IMR-90 (cell line): ENCODE measurements around the gene NTSR1. TPM values are rescaled to one million over a fixed set of nuclear protein-coding genes. Genes with fewer than 3 reads are reported as not detected.
A peak's percentile ranks its signal among the peaks of the same experiment; 100 is the strongest.

Source experiments
- ATAC-seq: fragments of 200-7000 bp; cut with Tn5 transposase; 2 replicates; pipeline ENCODE4 v1.9.1; 2020; ENCODE audit warnings: low read depth, mild to moderate bottlenecking, moderate library complexity
- BruUV-seq: library from RNA; stranded (reverse); fragments of 400-500 nt; replicated peaks from 2 replicates; lab custom pipeline; 2021; lab: Mats Ljungman, UMichigan
- CTCF ChIA-PET: fragments of 300-600 bp; formaldehyde crosslinking; extraction: SDS; loops from one replicate; lab custom pipeline; 2021; ENCODE audit warnings: antibody characterized with exemption; lab: Yijun Ruan, JAX
- POLR2A ChIA-PET: fragments of 300-600 bp; sonication (Branson Sonifier 250); formaldehyde crosslinking; loops from one replicate; lab custom pipeline; 2022; ENCODE audit warnings: antibody characterized with exemption; ENCODE audit not compliant: unreplicated experiment; lab: Charles Lee
- DNase-seq: peaks from one replicate; pipeline ENCODE4 v3.0.0; 2013
- H2AFZ ChIP-seq: replicated peaks from 2 replicates; pipeline ENCODE3; 2013; ENCODE audit warnings: low read length, mild to moderate bottlenecking; ENCODE audit not compliant: poor library complexity
- H2AK5ac ChIP-seq: 2 replicates; pipeline ENCODE4 v1.6.1; 2013; ENCODE audit warnings: low read depth, low read length, inconsistent platforms
- H2AK9ac ChIP-seq: replicated peaks from 2 replicates; pipeline ENCODE3; 2013; ENCODE audit warnings: mild to moderate bottlenecking, low read depth, low read length, moderate library complexity; ENCODE audit not compliant: poor library complexity
- H2BK120ac ChIP-seq: 2 replicates; pipeline ENCODE4 v1.6.1; 2013; ENCODE audit warnings: low read depth, low read length, inconsistent platforms
- H2BK15ac ChIP-seq: 3 replicates; pipeline ENCODE4 v1.6.1; 2013; ENCODE audit warnings: low read depth, low read length, inconsistent platforms
- H2BK20ac ChIP-seq: 2 replicates; pipeline ENCODE4 v1.6.1; 2013; ENCODE audit warnings: low read depth, mild to moderate bottlenecking, inconsistent platforms, low read length, moderate library complexity
- H2BK5ac ChIP-seq: 2 replicates; pipeline ENCODE4 v1.6.1; 2013; ENCODE audit warnings: mild to moderate bottlenecking, low read depth, low read length, inconsistent platforms; ENCODE audit not compliant: poor library complexity, severe bottlenecking
- H3K14ac ChIP-seq: replicated peaks from 2 replicates; pipeline ENCODE4 v1.6.1; 2013; ENCODE audit warnings: low read depth, low read length, inconsistent platforms
- H3K18ac ChIP-seq: 2 replicates; pipeline ENCODE4 v1.6.1; 2013; ENCODE audit warnings: low read depth, low read length, control low read depth
- H3K23ac ChIP-seq: 2 replicates; pipeline ENCODE4 v1.6.1; 2013; ENCODE audit warnings: low read depth, low read length, inconsistent platforms
- H3K27ac ChIP-seq: 2 replicates; pipeline ENCODE4 v1.5.1; 2013; ENCODE audit warnings: mild to moderate bottlenecking, control low read depth, low read length; ENCODE audit not compliant: insufficient read depth
- H3K27me3 ChIP-seq: 2 replicates; pipeline ENCODE4 v1.6.1; 2013; ENCODE audit warnings: low read length; ENCODE audit not compliant: control insufficient read depth, insufficient read depth
- H3K36me3 ChIP-seq: 2 replicates; pipeline ENCODE4 v1.6.1; 2013; ENCODE audit warnings: low read length, mixed read lengths; ENCODE audit not compliant: control insufficient read depth, insufficient read depth
- H3K4ac ChIP-seq: 2 replicates; pipeline ENCODE4 v1.6.1; 2013; ENCODE audit warnings: low read depth, low read length, inconsistent platforms
- H3K4me1 ChIP-seq: 2 replicates; pipeline ENCODE4 v1.6.1; 2013; ENCODE audit warnings: low read length, mixed read lengths; ENCODE audit not compliant: control insufficient read depth, insufficient read depth
- H3K4me2 ChIP-seq: 2 replicates; pipeline ENCODE4 v1.6.1; 2013; ENCODE audit warnings: low read depth, mild to moderate bottlenecking, control low read depth, low read length, moderate library complexity
- H3K4me3 ChIP-seq: 2 replicates; pipeline ENCODE4 v1.5.1; 2013; ENCODE audit warnings: low read depth, mild to moderate bottlenecking, control low read depth, low read length, moderate library complexity; ENCODE audit not compliant: insufficient read depth
- H3K56ac ChIP-seq: 2 replicates; pipeline ENCODE4 v1.6.1; 2013; ENCODE audit warnings: low read length, inconsistent platforms; ENCODE audit not compliant: insufficient read depth; ENCODE audit errors: extremely low read depth
- H3K79me1 ChIP-seq, 2 experiments: 2 replicates each; pipeline ENCODE4 v1.6.1; 2013; ENCODE audit warnings: low read length in 2 of 2, inconsistent platforms in 1 of 2, low read depth in 1 of 2
- H3K9ac ChIP-seq: 2 replicates; pipeline ENCODE4 v1.6.1; 2013; ENCODE audit warnings: low read depth, low read length, control low read depth
- H3K9me1 ChIP-seq: 2 replicates; pipeline ENCODE4 v1.6.1; 2013; ENCODE audit warnings: low read length, inconsistent platforms; ENCODE audit not compliant: insufficient read depth
- H3K9me3 ChIP-seq: 2 replicates; pipeline ENCODE4 v1.6.1; 2013; ENCODE audit warnings: low read length; ENCODE audit not compliant: control insufficient read depth, insufficient read depth
- H4K20me1 ChIP-seq: 2 replicates; pipeline ENCODE4 v1.6.1; 2013; ENCODE audit warnings: low read length, inconsistent platforms; ENCODE audit not compliant: insufficient read depth
- H4K5ac ChIP-seq: 2 replicates; pipeline ENCODE4 v1.6.1; 2013; ENCODE audit warnings: mild to moderate bottlenecking, low read depth, low read length, control low read depth
- H4K8ac ChIP-seq, 2 experiments: 2 replicates each; pipeline ENCODE4 v1.6.1; 2013; ENCODE audit warnings: low read depth in 2 of 2, low read length in 2 of 2, control low read depth in 1 of 2, inconsistent platforms in 1 of 2
- H4K91ac ChIP-seq: 2 replicates; pipeline ENCODE4 v1.6.1; 2013; ENCODE audit warnings: low read depth, low read length, inconsistent platforms; ENCODE audit not compliant: insufficient read depth
- CEBPB ChIP-seq: IDR thresholded peaks from 2 replicates; pipeline ENCODE4 v1.6.1; 2012; ENCODE audit warnings: low read depth, low read length, improper control_type of control experiment
- CHD1 ChIP-seq: IDR thresholded peaks from 2 replicates; pipeline ENCODE4 v1.6.1; 2012; ENCODE audit warnings: low read depth, low read length, improper control_type of control experiment
- CTCF ChIP-seq: conservative IDR thresholded peaks from 2 replicates; pipeline ENCODE4 v1.5.1; 2012; ENCODE audit warnings: mild to moderate bottlenecking, low read depth, low read length, improper control_type of control experiment
- ELK1 ChIP-seq: fragments of 150-350 bp; IDR thresholded peaks from 2 replicates; pipeline ENCODE4 v1.6.1; 2016; ENCODE audit warnings: low read depth, mild to moderate bottlenecking, low read length, moderate library complexity, borderline replicate concordance
- FOS ChIP-seq: fragments of 150-350 bp; IDR thresholded peaks from 2 replicates; pipeline ENCODE4 v1.6.1; 2016; ENCODE audit warnings: low read depth, low read length
- MAFK ChIP-seq: IDR thresholded peaks from 2 replicates; pipeline ENCODE4 v1.6.1; 2012; ENCODE audit warnings: low read depth, low read length, improper control_type of control experiment
- MXI1 ChIP-seq: IDR thresholded peaks from 2 replicates; pipeline ENCODE4 v1.6.1; 2012; ENCODE audit warnings: low read depth, mild to moderate bottlenecking, low read length, moderate library complexity, borderline replicate concordance
- NFE2L2 ChIP-seq: fragments of 150-350 bp; IDR thresholded peaks from 2 replicates; pipeline ENCODE4 v1.6.1; 2016; ENCODE audit warnings: low read depth, mild to moderate bottlenecking, low read length
- POLR2A ChIP-seq: IDR thresholded peaks from 2 replicates; pipeline ENCODE4 v1.6.1; 2012; ENCODE audit warnings: mild to moderate bottlenecking, low read depth, low read length
- RAD21 ChIP-seq: IDR thresholded peaks from 2 replicates; pipeline ENCODE4 v1.6.1; 2012; ENCODE audit warnings: low read length, improper control_type of control experiment
- RCOR1 ChIP-seq: IDR thresholded peaks from 2 replicates; pipeline ENCODE4 v1.6.1; 2012; ENCODE audit warnings: mild to moderate bottlenecking, low read length, improper control_type of control experiment; ENCODE audit not compliant: insufficient replicate concordance
- RFX5 ChIP-seq: IDR thresholded peaks from 2 replicates; pipeline ENCODE4 v1.8.0; 2012; ENCODE audit warnings: low read depth, mild to moderate bottlenecking, low read length, moderate library complexity
- SMC3 ChIP-seq: fragments of 150-350 bp; IDR thresholded peaks from 2 replicates; pipeline ENCODE4 v1.6.1; 2016; ENCODE audit warnings: low read depth, mild to moderate bottlenecking, antibody characterized with exemption, low read length, moderate library complexity
- WGBS, 2 experiments: methylation state at CpG; one replicate each; pipeline versions ENCODE4 v1.1.5 to v1.1.7; 2013; ENCODE audit warnings: missing lambda C conversion rate in 2 of 2; ENCODE audit not compliant: insufficient read length in 1 of 2; ENCODE audit errors: extremely low coverage in 2 of 2; 5-methylcytosine and 5-hydroxymethylcytosine counted together
- dilution Hi-C: fragments of 300-500 bp; cut with HindIII; formaldehyde crosslinking; loops from one replicate; pipeline ENCODE4 v1.14.3; 2018; ENCODE audit warnings: low sequenced_read_pairs; ENCODE audit not compliant: unreplicated experiment
- in situ Hi-C: fragments of 300-500 bp; cut with MboI; formaldehyde crosslinking; loops from 3 replicates; pipeline ENCODE4 v1.14.3; 2019; ENCODE audit warnings: low sequenced_read_pairs, inconsistent platforms, mixed read lengths
- intact Hi-C: fragments of 100-400 bp; cut with micrococcal nuclease; formaldehyde crosslinking; loops from 2 replicates; pipeline ENCODE4 v1.10.0; 2022
- polyA plus RNA-seq, 3 experiments: library from polyadenylated mRNA; depleted of rRNA; stranded (reverse); fragments of >200 nt; gene quantifications; 2 replicates each; pipeline ENCODE4 v1.2.3, GENCODE V29; 2012; ENCODE audit warnings: low replicate concordance in 1 of 3
- total RNA-seq: library from RNA; depleted of rRNA; stranded (reverse); fragments of >200 nt; gene quantifications from 2 replicates; pipeline ENCODE4 v1.2.3, GENCODE V29; 2012

Gene NTSR1
- total and polyA plus RNA-seq, 2 of the 4 experiments (the other 2 are of a cell fraction): 0.54 to 1.8 TPM

- Histone ChIP-seq H3K9me3 (no peaks in the 10 kb centered on the region), H2BK15ac (no peak overlapping the region), H2BK20ac (no peak overlapping the region), H2AFZ (no peak overlapping the region), H3K56ac (no peak overlapping the region), H4K91ac (no peak overlapping the region), H2BK120ac (no peak overlapping the region), H3K27me3 (peaks cover 2% of the 10 kb centered on the region; the same call in 1 of the 2 replicates), H3K4me2 (no peak overlapping the region), H2AK5ac (peak overlapping the region; percentile 67; the same call in 1 of the 2 replicates), H3K9ac (no peak overlapping the region), H3K4me1 (peaks cover 5% of the 10 kb centered on the region; the same call in 1 of the 2 replicates), H3K27ac (no peak overlapping the region), H3K18ac (no peak overlapping the region), H3K79me1 (no peaks in the 10 kb centered on the region), H4K5ac (no peak overlapping the region), H3K4ac (no peak overlapping the region), H3K14ac (no peak overlapping the region), H2BK5ac (no peak overlapping the region), H3K9me1 (no peaks in the 10 kb centered on the region; the same call in 1 of the 2 replicates), H4K8ac (peak overlapping the region in 1 of 2 experiments; percentile 89; a peak in 3 of 4 replicates), H2AK9ac (peak overlapping the region; percentile 55), H3K23ac (no peak overlapping the region), H4K20me1 (no peaks in the 10 kb centered on the region), H3K36me3 (no peaks in the 10 kb centered on the region), H3K4me3 (no peak overlapping the region)
- 86% methylated on average over 5 of the region's 8 CpGs; no CpG with 5 or more reads in 1 of the 2 experiments for WGBS, 2 experiments
- no peak for TF ChIP-seq RCOR1
- no peak for TF ChIP-seq CTCF
- no peak for TF ChIP-seq CHD1
- no peak for TF ChIP-seq CEBPB
- TF ChIP-seq SMC3: no peak
- TF ChIP-seq RFX5: no peak
- TF ChIP-seq MAFK: no peak
- no peak for TF ChIP-seq POLR2A
- no peak for TF ChIP-seq RAD21
- TF ChIP-seq NFE2L2: no peak
- no peak for TF ChIP-seq MXI1
- TF ChIP-seq FOS: no peak
- TF ChIP-seq ELK1: no peak
- in situ Hi-C loops (no loop called here), intact Hi-C loops (no loop called here), dilution Hi-C loops (no loop called here)
- CTCF ChIA-PET: no interaction called here
- POLR2A ChIA-PET: no interaction called here
- BruUV-seq: no TSS peak
- DNase-seq: no peak
- ATAC-seq: no peak
Measured at GRCh38 chr20:62777528-62777830, 68.8 kb downstream of the NTSR1 start.
